A549 (cell line): Measurements from ENCODE around the gene ITGA11. TPM values are rescaled to one million over a fixed set of nuclear protein-coding genes. Genes with fewer than 3 reads are reported as not detected.
A peak's percentile ranks its signal among the peaks of the same experiment; 100 is the strongest.

Experiments used
- ATAC-seq, 2 experiments: fragments of 200-7000 bp in 1 of 2; fragments of >200 bp in 1 of 2; cut with Nextera tagmentation in 1 of 2; cut with Tn5 transposase in 1 of 2; 3 replicates each; pipeline versions ENCODE4 v1.8.0 to v1.9.1; 2018 to 2020; ENCODE audit warnings: mild to moderate bottlenecking in 1 of 2, moderate library complexity in 1 of 2
- CTCF ChIA-PET: fragments of 300-600 bp; sonication (Branson Sonifier 250); formaldehyde crosslinking; extraction: SDS; loops from one replicate; lab custom pipeline; 2021; ENCODE audit warnings: antibody characterized with exemption, inconsistent platforms; lab: Yijun Ruan, JAX
- POLR2A ChIA-PET: fragments of 350-600 bp; formaldehyde crosslinking; extraction: SDS; loops from one replicate; lab custom pipeline; 2021; ENCODE audit warnings: antibody characterized with exemption, inconsistent platforms; lab: Yijun Ruan, JAX
- DNase-seq, 2 experiments: peaks; one replicate each; pipeline versions ENCODE4 v3.0.0 to v3.0.0-alpha.2; 2011 to 2016; ENCODE audit warnings: low read depth in 1 of 2, low spot score in 1 of 2
- FAIRE-seq: peaks from 2 replicates; lab custom pipeline; 2011; peaks lifted over from hg19 to GRCh38; lab: Jason Lieb, UNC
- H3K27ac ChIP-seq, 2 experiments: fragments of >200 bp; sonication (Bioruptor Twin); formaldehyde crosslinking; 3 replicates each; pipeline ENCODE4 v1.5.1; 2016 to 2017
- H3K4me1 ChIP-seq: fragments of >200 bp; sonication (Bioruptor Twin); formaldehyde crosslinking; 3 replicates; pipeline ENCODE4 v1.6.1; 2016
- H3K4me2 ChIP-seq: fragments of >200 bp; sonication (Bioruptor Twin); formaldehyde crosslinking; 3 replicates; pipeline ENCODE4 v1.6.1; 2016
- H3K4me3 ChIP-seq: fragments of >200 bp; sonication (Bioruptor Twin); formaldehyde crosslinking; 3 replicates; pipeline ENCODE4 v1.5.1; 2016
- H3K9me3 ChIP-seq: fragments of >200 bp; sonication (Bioruptor Twin); formaldehyde crosslinking; 3 replicates; pipeline ENCODE4 v1.6.1; 2016
- CBX2 ChIP-seq: fragments of 200-600 bp; sonication (generic); IDR thresholded peaks from 2 replicates; pipeline ENCODE4 v1.6.1; 2016; ENCODE audit warnings: low read depth, mild to moderate bottlenecking, borderline replicate concordance
- CEBPB ChIP-seq, 2 experiments: fragments of >200 bp in 1 of 2; sonication (Bioruptor Twin) in 1 of 2; formaldehyde crosslinking in 1 of 2; IDR thresholded peaks; 2 replicates each; pipeline ENCODE4 v1.6.1; 2012 to 2016
- CHD4 ChIP-seq: fragments of 200-600 bp; sonication (generic); IDR thresholded peaks from 2 replicates; pipeline ENCODE4 v1.6.1; 2016; ENCODE audit warnings: antibody characterized with exemption, mild to moderate bottlenecking, borderline replicate concordance
- EHMT2 ChIP-seq: fragments of 200-600 bp; sonication (generic); IDR thresholded peaks from 2 replicates; pipeline ENCODE4 v1.6.1; 2016; ENCODE audit warnings: antibody characterized with exemption, low read depth, mild to moderate bottlenecking, moderate library complexity
- FOSL2 ChIP-seq, 2 experiments: fragments of 450-650 bp in 1 of 2; fragments of >200 bp in 1 of 2; sonication (Bioruptor Twin) in 1 of 2; formaldehyde crosslinking; IDR thresholded peaks; 2 replicates each; pipeline versions ENCODE4 v1.5.0 to v1.6.1; 2016 to 2020; ENCODE audit warnings: mild to moderate bottlenecking in 1 of 2, moderate library complexity in 1 of 2
- HES2 ChIP-seq: fragments of >200 bp; sonication (Bioruptor Twin); formaldehyde crosslinking; IDR thresholded peaks from 2 replicates; pipeline ENCODE4 v1.6.1; 2016
- HOXB5 ChIP-seq: fragments of 250-450 bp; sonication (Bioruptor Pico); IDR thresholded peaks from 2 replicates; pipeline ENCODE4 v1.5.0; 2020; ENCODE audit warnings: mild to moderate bottlenecking, moderate library complexity
- JUNB ChIP-seq: fragments of >200 bp; sonication (Bioruptor Twin); formaldehyde crosslinking; IDR thresholded peaks from 2 replicates; pipeline ENCODE4 v1.6.1; 2016
- MAX ChIP-seq: IDR thresholded peaks from 2 replicates; pipeline ENCODE4 v1.6.1; 2012
- NFE2L2 ChIP-seq: fragments of 150-350 bp; conservative IDR thresholded peaks from 2 replicates; pipeline ENCODE4 v1.6.1; 2014; ENCODE audit warnings: low read length
- POLR2A ChIP-seq: IDR thresholded peaks from 2 replicates; pipeline ENCODE4 v1.6.1; 2012; ENCODE audit warnings: mild to moderate bottlenecking, low read length
- RARB ChIP-seq: fragments of 250-450 bp; sonication (Bioruptor Pico); IDR thresholded peaks from 2 replicates; pipeline ENCODE4 v1.8.0; 2021; ENCODE audit warnings: mild to moderate bottlenecking, moderate library complexity
- RCOR1 ChIP-seq: fragments of 150-350 bp; IDR thresholded peaks from 2 replicates; pipeline ENCODE4 v1.6.1; 2014; ENCODE audit warnings: antibody characterized with exemption, low read length, low read depth
- RNF2 ChIP-seq: fragments of 200-600 bp; sonication (generic); IDR thresholded peaks from 2 replicates; pipeline ENCODE4 v1.6.1; 2016; ENCODE audit warnings: low read depth, mild to moderate bottlenecking, antibody characterized with exemption, moderate library complexity, borderline replicate concordance
- SMC3 ChIP-seq: fragments of >200 bp; sonication (Bioruptor Twin); formaldehyde crosslinking; IDR thresholded peaks from 3 replicates; pipeline ENCODE4 v1.6.1; 2018; ENCODE audit warnings: inconsistent platforms
- TP53 ChIP-seq: fragments of 250-450 bp; sonication (Bioruptor Pico); IDR thresholded peaks from 2 replicates; pipeline ENCODE4 v1.5.0; 2021; ENCODE audit warnings: mild to moderate bottlenecking, moderate library complexity
- USF2 ChIP-seq: fragments of 450-650 bp; IDR thresholded peaks from 2 replicates; pipeline ENCODE4 v1.6.1; 2014; ENCODE audit warnings: antibody characterized with exemption
- ZFP36 ChIP-seq: fragments of 450-650 bp; IDR thresholded peaks from 2 replicates; pipeline ENCODE4 v1.6.1; 2014; ENCODE audit warnings: borderline replicate concordance; ENCODE audit not compliant: partially characterized antibody
- ZNF302 ChIP-seq: fragments of 250-450 bp; sonication (Bioruptor Pico); IDR thresholded peaks from 2 replicates; pipeline ENCODE4 v1.9.0; 2021; ENCODE audit warnings: inconsistent platforms, mild to moderate bottlenecking, moderate library complexity
- WGBS: methylation state at CpG from one replicate; pipeline ENCODE4 v1.1.6; 2017; ENCODE audit errors: missing lambda C conversion rate; 5-methylcytosine and 5-hydroxymethylcytosine counted together
- polyA plus RNA-seq, 4 experiments: library from polyadenylated mRNA; depleted of rRNA in 3 of 4; stranded (reverse); fragments of >200 nt; fragmentation: RNase III in 1 of 4; extraction: RNeasy Plus Mini Kit Qiagen cat#74134 plus additional on column Dnase treatment in 1 of 4; gene quantifications; 2 replicates in 3 of 4; 3 replicates in 1 of 4; pipeline ENCODE4 v1.2.3, GENCODE V29; 2011 to 2017

The ITGA11 gene
- polyA plus RNA-seq, 2 of the 4 experiments (the other 2 are of a cell fraction), result 8.3 to 17.2 TPM

- FAIRE-seq, result no peak
These were observed 120.0 kb downstream of the ITGA11 start for GRCh38 chr15:68311859-68312557.

GRCh38 chr15:68311464-68311835 lies 120.5 kb downstream of the ITGA11 start:
- Histone ChIP-seq H3K9me3 (no peaks in the 10 kb centered on the region), H3K4me3 (no peak overlapping the region), H3K4me1 (peaks cover 26% of the 10 kb centered on the region), H3K27ac (peak overlapping the region in 1 of 2 experiments; percentile 72; a peak in 2 of 6 replicates), H3K4me2 (no peak overlapping the region)
- POLR2A ChIA-PET, result no interaction called here
- DNase-seq (no peak), FAIRE-seq (no peak), ATAC-seq (no peak)
- TF ChIP-seq ZFP36 (no peak), MAX (no peak), TP53 (CRISPR knock-in tag) (no peak), FOSL2 (IDR thresholded peaks at IDR 0.05) (no peak), FOSL2 (CRISPR knock-in tag; IDR thresholded peaks at IDR 0.05) (no peak), RNF2 (no peak), USF2 (no peak)
- CTCF ChIA-PET, result interaction anchor here (0.6 to 5.7 kb wide), 14 partner anchors 10 to 613 kb away, joined by 3 to 32 read pairs (median 4); partner anchors contain the start of gene FEM1B
- 98% methylated on average over 3 of the region's 3 CpGs for WGBS

More at GRCh38 chr15:68311859-68312557, 120.0 kb downstream of the ITGA11 start:
- Histone ChIP-seq H3K9me3 (no peaks in the 10 kb centered on the region), H3K4me1 (peaks cover 22% of the 10 kb centered on the region), H3K4me2 (no peak overlapping the region), H3K4me3 (no peak overlapping the region), H3K27ac (peak overlapping the region in 1 of 2 experiments; percentile 28; a peak in 2 of 6 replicates)
- ATAC-seq (no peak), DNase-seq (no peak)
- ChIA-PET POLR2A (no interaction called here), CTCF (interaction anchor here (0.6 to 5.7 kb wide), 15 partner anchors 10 to 613 kb away, joined by 3 to 32 read pairs (median 4); no protein-coding TSS in a partner anchor)
- 91% methylated on average over 3 of the region's 3 CpGs for WGBS
- no peak for TF ChIP-seq ZNF302
- TF ChIP-seq JUNB, result no peak
- no peak for TF ChIP-seq RARB (CRISPR knock-in tag)

- CTCF ChIA-PET, result interaction anchor here (0.6 to 5.7 kb wide), 16 partner anchors 10 to 614 kb away, joined by 3 to 32 read pairs (median 4); partner anchors contain the start of gene FEM1B
- no peak overlapping the region for H3K4me3 ChIP-seq
- H3K9me3 ChIP-seq, result no peaks in the 10 kb centered on the region
- no peak for DNase-seq
- peaks cover 31% of the 10 kb centered on the region for H3K4me1 ChIP-seq
- peak overlapping the region; percentile 42 to 72; a peak in 3 of 6 replicates for H3K27ac ChIP-seq
- no peak for TF ChIP-seq EHMT2
- no peak for TF ChIP-seq CBX2
- no peak for TF ChIP-seq NFE2L2
- no peak for TF ChIP-seq HES2
- TF ChIP-seq HOXB5 (CRISPR knock-in tag), result no peak
- no peak for TF ChIP-seq JUNB
- TF ChIP-seq FOSL2 (IDR thresholded peaks at IDR 0.05), result no peak
- no peak for TF ChIP-seq FOSL2 (CRISPR knock-in tag; IDR thresholded peaks at IDR 0.05)
- no peak for TF ChIP-seq CHD4
- TF ChIP-seq SMC3, result no peak
- TF ChIP-seq RCOR1, result no peak
- TF ChIP-seq CEBPB (IDR thresholded peaks at IDR 0.05), result no peak
- TF ChIP-seq POLR2A, result no peak
- TF ChIP-seq TP53 (CRISPR knock-in tag), result no peak
- POLR2A ChIA-PET, result no interaction called here
- no peak overlapping the region for H3K4me2 ChIP-seq
- 91% methylated on average over 22 of the region's 22 CpGs for WGBS
- no peak for FAIRE-seq
- ATAC-seq, result no peak
These were observed 121.0 kb downstream of the ITGA11 start for GRCh38 chr15:68310804-68311463.
